ENCODE results near the gene SMAD3. TPM values are rescaled to one million over a fixed set of nuclear protein-coding genes. Genes with fewer than 3 reads are reported as not detected.

SMAD3 gene
- total and polyA plus RNA-seq, 4 donors = 10.9 to 41.6 (median 23.4) TPM

DNA sequence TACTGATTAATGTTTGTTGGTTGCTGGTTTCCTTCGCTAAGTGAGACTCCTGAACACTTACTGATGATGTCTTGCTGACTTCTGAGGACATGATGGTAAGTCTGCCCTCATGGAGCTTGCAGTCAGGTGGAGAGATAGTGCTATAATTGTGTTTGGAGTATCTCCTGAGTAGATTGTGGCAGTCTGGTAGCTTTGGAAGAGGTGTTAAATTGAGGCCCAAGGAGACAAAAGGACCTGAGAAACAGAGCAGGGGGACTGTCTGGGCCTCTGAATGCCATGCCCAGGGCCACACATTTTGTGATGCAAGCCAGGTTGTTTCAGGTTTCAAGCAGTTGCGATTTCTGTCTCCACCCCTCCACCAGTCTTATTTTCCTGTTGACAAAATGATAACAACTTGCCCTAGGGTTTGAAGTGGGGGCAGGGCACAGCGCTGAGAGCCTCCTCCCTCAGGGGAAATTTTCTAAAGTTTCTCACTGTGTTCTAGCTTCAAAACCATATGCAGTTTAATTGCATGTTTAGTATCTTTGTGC, 16.7 kb downstream of the SMAD3 start:
- Histone ChIP-seq H3K36me3 (ENCODE audit: control insufficient read depth in 4 of 4, insufficient read depth in 4 of 4, low read length in 4 of 4) (peaks cover 0 to 4% (median 2%) of the 10 kb centered on the region in 4 donors), H3K4me1 (ENCODE audit: control insufficient read depth in 5 of 5, insufficient read depth in 5 of 5, low read length in 5 of 5) (peaks cover 16 to 31% (median 25%) of the 10 kb centered on the region in 5 donors), H3K9ac (ENCODE audit: insufficient read depth in 1 of 2, low read length in 2 of 2) (no peak overlapping the region), H3K4me3 (no peak overlapping the region), H3K27ac (ENCODE audit: low read depth in 1 of 2, low read length in 1 of 2) (peak overlapping the region in 1 of 2 donors; percentile 41), H3K9me3 (ENCODE audit: control insufficient read depth in 4 of 4, insufficient read depth in 3 of 4, low read length in 3 of 4) (no peaks in the 10 kb centered on the region), H3K27me3 (ENCODE audit: control insufficient read depth in 3 of 3, insufficient read depth in 3 of 3, low read length in 2 of 3) (no peaks in the 10 kb centered on the region)
- TF ChIP-seq, protein P1, sequence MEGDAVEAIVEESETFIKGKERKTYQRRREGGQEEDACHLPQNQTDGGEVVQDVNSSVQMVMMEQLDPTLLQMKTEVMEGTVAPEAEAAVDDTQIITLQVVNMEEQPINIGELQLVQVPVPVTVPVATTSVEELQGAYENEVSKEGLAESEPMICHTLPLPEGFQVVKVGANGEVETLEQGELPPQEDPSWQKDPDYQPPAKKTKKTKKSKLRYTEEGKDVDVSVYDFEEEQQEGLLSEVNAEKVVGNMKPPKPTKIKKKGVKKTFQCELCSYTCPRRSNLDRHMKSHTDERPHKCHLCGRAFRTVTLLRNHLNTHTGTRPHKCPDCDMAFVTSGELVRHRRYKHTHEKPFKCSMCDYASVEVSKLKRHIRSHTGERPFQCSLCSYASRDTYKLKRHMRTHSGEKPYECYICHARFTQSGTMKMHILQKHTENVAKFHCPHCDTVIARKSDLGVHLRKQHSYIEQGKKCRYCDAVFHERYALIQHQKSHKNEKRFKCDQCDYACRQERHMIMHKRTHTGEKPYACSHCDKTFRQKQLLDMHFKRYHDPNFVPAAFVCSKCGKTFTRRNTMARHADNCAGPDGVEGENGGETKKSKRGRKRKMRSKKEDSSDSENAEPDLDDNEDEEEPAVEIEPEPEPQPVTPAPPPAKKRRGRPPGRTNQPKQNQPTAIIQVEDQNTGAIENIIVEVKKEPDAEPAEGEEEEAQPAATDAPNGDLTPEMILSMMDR (IDR thresholded peaks at IDR 0.05; ENCODE audit: control extremely low read depth, extremely low read depth) = no peak
- DNase-seq = no peak
- 57 to 59% methylated on average over 3 of the region's 3 CpGs for WGBS, 2 donors
- no peak for ATAC-seq (ENCODE audit: insufficient read depth, low FRiP score)

DNA sequence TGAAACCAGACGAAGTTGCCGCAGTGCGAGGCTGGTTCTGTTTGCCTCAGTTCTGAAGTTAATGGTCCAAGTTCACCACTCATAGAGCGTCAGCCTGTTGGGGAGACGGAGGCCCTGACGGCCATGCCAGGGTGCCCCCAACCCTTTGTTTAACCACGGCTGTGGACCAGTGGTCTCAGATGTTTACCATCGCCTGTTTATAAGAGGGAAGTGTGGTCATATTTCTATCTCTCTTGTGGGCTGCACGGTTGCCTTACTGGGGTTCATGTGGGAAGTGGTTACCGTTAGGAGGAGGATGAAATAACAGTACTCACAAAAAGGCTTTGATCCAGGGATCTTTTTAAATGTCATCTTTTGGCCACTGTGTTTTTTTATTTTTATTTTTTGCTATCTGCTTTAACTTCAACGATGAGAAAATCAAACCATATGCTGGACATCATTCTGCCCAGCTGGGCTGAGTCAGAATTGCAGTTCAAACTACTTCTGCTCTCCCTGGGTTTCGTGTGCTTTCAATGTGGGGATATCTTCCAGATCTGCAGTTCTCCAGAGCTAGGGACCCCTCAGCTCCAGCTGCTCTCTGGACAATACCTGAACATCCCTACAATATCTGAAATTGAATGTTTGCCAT, 17.8 kb downstream of the SMAD3 start:
- H3K27ac ChIP-seq (ENCODE audit: low read depth in 1 of 2, low read length in 1 of 2) = peak overlapping the region in 1 of 2 donors; percentile 53
- no peaks in the 10 kb centered on the region for H3K27me3 ChIP-seq (ENCODE audit: control insufficient read depth in 3 of 3, insufficient read depth in 3 of 3, low read length in 2 of 3)
- TF ChIP-seq, protein P1 (IDR thresholded peaks at IDR 0.05; ENCODE audit: control extremely low read depth, extremely low read depth) = no peak
- H3K4me3 ChIP-seq = no peak overlapping the region
- H3K36me3 ChIP-seq (ENCODE audit: control insufficient read depth in 4 of 4, insufficient read depth in 4 of 4, low read length in 4 of 4) = peaks cover 0 to 4% (median 2%) of the 10 kb centered on the region in 4 donors
- 44 to 67% methylated on average over 12 of the region's 12 CpGs for WGBS, 2 donors
- no peaks in the 10 kb centered on the region for H3K9me3 ChIP-seq (ENCODE audit: control insufficient read depth in 4 of 4, insufficient read depth in 3 of 4, low read length in 3 of 4)
- DNase-seq (no peak), ATAC-seq (ENCODE audit: insufficient read depth, low FRiP score) (no peak)
- peaks cover 23 to 41% (median 24%) of the 10 kb centered on the region in 5 donors for H3K4me1 ChIP-seq (ENCODE audit: control insufficient read depth in 5 of 5, insufficient read depth in 5 of 5, low read length in 5 of 5)
- H3K9ac ChIP-seq (ENCODE audit: insufficient read depth in 1 of 2, low read length in 2 of 2) = no peak overlapping the region

GRCh38 chr15:67084561-67084960, 19.2 kb downstream of the SMAD3 start:
- Histone ChIP-seq H3K27me3 (ENCODE audit: control insufficient read depth in 3 of 3, insufficient read depth in 3 of 3, low read length in 2 of 3) (no peaks in the 10 kb centered on the region), H3K4me1 (ENCODE audit: control insufficient read depth in 5 of 5, insufficient read depth in 5 of 5, low read length in 5 of 5) (peaks cover 21 to 44% (median 31%) of the 10 kb centered on the region in 5 donors), H3K27ac (ENCODE audit: low read depth in 1 of 2, low read length in 1 of 2) (no peak overlapping the region), H3K4me3 (no peak overlapping the region), H3K9ac (ENCODE audit: insufficient read depth in 1 of 2, low read length in 2 of 2) (no peak overlapping the region), H3K9me3 (ENCODE audit: control insufficient read depth in 4 of 4, insufficient read depth in 3 of 4, low read length in 3 of 4) (no peaks in the 10 kb centered on the region), H3K36me3 (ENCODE audit: control insufficient read depth in 4 of 4, insufficient read depth in 4 of 4, low read length in 4 of 4) (peaks cover 0 to 4% (median 0%) of the 10 kb centered on the region in 4 donors)
- WGBS, 2 donors = 56 to 76% methylated on average over 7 of the region's 7 CpGs
- no peak for DNase-seq
- no peak for ATAC-seq (ENCODE audit: insufficient read depth, low FRiP score)
- TF ChIP-seq, protein P1 (IDR thresholded peaks at IDR 0.05; ENCODE audit: control extremely low read depth, extremely low read depth) = no peak
